Retinal pigment epithelial cell (primary cell): Measurements from ENCODE around the gene NKAP.
"Not testable (repeated sequence)": the region's sequence is repeated elsewhere in the genome, so short reads cannot be mapped to it uniquely, and the experiment has no call there.

Experiments used
- DNase-seq: peaks from one replicate; pipeline ENCODE4 v3.0.0-alpha.2; 2010; ENCODE audit warnings: low read depth
- H3K4me3 ChIP-seq: 2 replicates; pipeline ENCODE4 v1.5.1; 2011; ENCODE audit warnings: mild to moderate bottlenecking, low read length, control low read depth, moderate library complexity
- CTCF ChIP-seq: conservative IDR thresholded peaks from 2 replicates; pipeline ENCODE4 v1.5.1; 2011; ENCODE audit warnings: low read depth, low read length, control low read depth, inconsistent platforms

NKAP gene

GRCh38 chrX:119919835-119920585 is 23.5 kb downstream of the NKAP start:
- no peak overlapping the region for H3K4me3 ChIP-seq
- TF ChIP-seq CTCF = no peak
- DNase-seq = no peak

DNA sequence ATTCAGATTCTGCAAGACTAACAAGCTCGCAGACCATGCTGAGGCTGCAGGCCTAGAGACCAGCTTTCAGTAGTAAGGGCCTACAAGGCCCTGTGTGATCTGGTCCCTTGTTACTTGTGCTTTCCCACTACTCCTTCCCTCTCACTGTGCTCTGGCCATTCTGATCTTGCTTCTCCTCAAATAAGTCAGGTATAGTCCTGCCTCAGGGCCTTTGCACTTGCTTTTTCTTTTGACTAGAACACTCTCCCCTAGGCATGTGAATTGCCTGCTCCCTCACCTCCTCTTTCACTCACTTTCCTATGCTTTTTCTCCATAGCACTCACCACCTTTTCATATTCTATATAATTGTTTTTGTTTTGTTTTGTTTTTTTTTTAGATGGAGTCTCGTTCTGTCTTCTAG is 25.7 kb downstream of the NKAP start:
- TF ChIP-seq CTCF = no peak
- H3K4me3 ChIP-seq = no peak overlapping the region
- no peak for DNase-seq

- H3K4me3 ChIP-seq = no peak overlapping the region
- TF ChIP-seq CTCF = no peak
- DNase-seq = no peak
Observed at GRCh38 chrX:119916310-119916709, 27.2 kb downstream of the NKAP start.

GRCh38 chrX:119900976-119901375 is 42.6 kb downstream of the NKAP start:
- DNase-seq = no peak
- TF ChIP-seq CTCF = no peak
- no peak overlapping the region for H3K4me3 ChIP-seq

- TF ChIP-seq CTCF = no peak
- no peak overlapping the region for H3K4me3 ChIP-seq
- DNase-seq = no peak
Observed at GRCh38 chrX:119899125-119899524, 44.4 kb downstream of the NKAP start.

- no peak for TF ChIP-seq CTCF
- DNase-seq = no peak
- no peak within 1 kb of the TSS for H3K4me3 ChIP-seq
Observed at GRCh38 chrX:119895843-119896326, 47.7 kb downstream of the NKAP start, which contains the start of gene AKAP14. AKAP14 (plus strand) TSS chrX:119895893; CDS start chrX:119903224, 7,331 bp downstream.

GRCh38 chrX:119891961-119892692 is 51.4 kb downstream of the NKAP start:
- not testable (repeated sequence) for DNase-seq

DNA sequence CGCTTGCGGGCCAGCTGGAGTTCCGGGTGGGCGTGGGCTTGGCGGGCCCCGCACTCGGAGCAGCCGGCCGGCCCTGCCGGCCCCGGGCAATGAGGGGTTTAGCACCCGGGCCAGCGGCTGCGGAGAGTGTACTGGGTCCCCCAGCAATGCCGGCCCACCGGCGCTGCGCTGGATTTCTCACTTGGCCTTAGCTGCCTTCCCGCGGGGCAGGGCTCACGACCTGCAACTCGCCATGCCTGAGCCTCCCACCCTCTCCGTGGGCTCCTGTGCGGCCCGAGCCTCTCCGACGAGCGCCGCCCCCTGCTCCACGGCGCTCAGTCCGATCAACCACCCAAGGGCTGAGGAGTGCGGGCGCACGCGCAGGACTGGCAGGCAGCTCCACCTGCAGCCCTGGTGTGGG is 52.9 kb downstream of the NKAP start:
- not testable (repeated sequence) for H3K4me3 ChIP-seq, DNase-seq

More at GRCh38 chrX:119891961-119892692, 51.4 kb downstream of the NKAP start:
- not testable (repeated sequence) for H3K4me3 ChIP-seq
